Nephron progenitor cell (in vitro differentiated cells): Measurements from ENCODE around the gene AURKA.

Experiments used
- DNase-seq: peaks from one replicate; pipeline ENCODE4 v3.0.0; 2021
- H3K27ac Mint-ChIP-seq: 2 replicates; pipeline ENCODE4 v1.8.0; 2021; ENCODE audit warnings: mild to moderate bottlenecking, moderate library complexity, mixed read lengths
- H3K27me3 Mint-ChIP-seq: 2 replicates; pipeline ENCODE4 v1.8.0; 2021; ENCODE audit warnings: mild to moderate bottlenecking, low read depth, mixed read lengths; ENCODE audit not compliant: poor library complexity
- H3K36me3 Mint-ChIP-seq: 2 replicates; pipeline ENCODE4 v1.8.0; 2021; ENCODE audit warnings: low read depth, mixed read lengths
- H3K4me1 Mint-ChIP-seq: 2 replicates; pipeline ENCODE4 v1.8.0; 2021; ENCODE audit warnings: mixed read lengths
- H3K4me3 Mint-ChIP-seq: 2 replicates; pipeline ENCODE4 v1.8.0; 2021; ENCODE audit warnings: mild to moderate bottlenecking, moderate library complexity, mixed read lengths
- H3K9me3 Mint-ChIP-seq: 2 replicates; pipeline ENCODE4 v1.8.0; 2021; ENCODE audit warnings: mild to moderate bottlenecking, moderate library complexity, mixed read lengths
- TF ChIP-seq, protein P1 (sequence below): fragments of 200-600 bp; sonication (generic); IDR thresholded peaks from 2 replicates; pipeline ENCODE4 v1.5.0; 2021; ENCODE audit warnings: antibody characterized with exemption

The AURKA gene

DNA sequence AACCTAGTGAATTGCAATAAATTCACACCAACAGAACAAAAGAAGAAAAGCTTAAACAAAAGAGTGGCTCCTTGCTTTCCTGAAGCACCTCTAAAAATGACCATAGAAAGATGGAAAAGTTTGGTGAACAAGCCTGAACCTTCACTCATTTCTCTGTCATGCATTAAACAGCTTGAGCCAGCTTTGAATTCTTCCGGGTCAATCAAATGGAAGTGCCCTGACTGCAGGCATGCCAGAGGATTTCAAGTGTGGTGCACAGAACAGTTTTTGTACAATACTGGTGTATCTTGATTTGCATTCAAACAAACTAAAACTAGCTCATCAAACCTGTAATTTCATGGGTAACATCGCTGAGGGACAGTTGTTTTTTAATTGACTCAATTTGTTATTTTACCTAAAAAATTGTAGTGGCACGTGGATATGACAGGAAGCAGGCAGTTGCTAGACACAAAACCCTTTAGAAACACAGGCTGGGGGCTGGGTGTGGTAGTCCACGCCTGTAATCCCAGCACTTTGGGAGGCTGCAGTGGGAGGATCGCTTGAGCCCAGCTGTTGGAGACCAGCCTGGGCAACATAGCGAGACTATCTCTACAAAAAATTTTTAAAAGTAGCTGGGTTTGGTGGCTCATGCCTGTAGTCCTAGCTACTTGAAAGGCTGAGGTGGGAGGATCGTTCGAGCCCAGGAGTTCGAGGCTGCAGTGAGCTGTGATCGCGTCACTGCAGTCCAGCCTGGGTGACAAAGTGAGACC lies 29.1 kb upstream of the AURKA start:
- no peak overlapping the region for H3K4me3 Mint-ChIP-seq
- no peaks in the 10 kb centered on the region for H3K9me3 Mint-ChIP-seq
- H3K4me1 Mint-ChIP-seq, result peaks cover 16% of the 10 kb centered on the region
- peaks cover 5% of the 10 kb centered on the region for H3K36me3 Mint-ChIP-seq
- no peak overlapping the region for H3K27ac Mint-ChIP-seq
- H3K27me3 Mint-ChIP-seq, result peaks cover 11% of the 10 kb centered on the region
- TF ChIP-seq, protein P1, sequence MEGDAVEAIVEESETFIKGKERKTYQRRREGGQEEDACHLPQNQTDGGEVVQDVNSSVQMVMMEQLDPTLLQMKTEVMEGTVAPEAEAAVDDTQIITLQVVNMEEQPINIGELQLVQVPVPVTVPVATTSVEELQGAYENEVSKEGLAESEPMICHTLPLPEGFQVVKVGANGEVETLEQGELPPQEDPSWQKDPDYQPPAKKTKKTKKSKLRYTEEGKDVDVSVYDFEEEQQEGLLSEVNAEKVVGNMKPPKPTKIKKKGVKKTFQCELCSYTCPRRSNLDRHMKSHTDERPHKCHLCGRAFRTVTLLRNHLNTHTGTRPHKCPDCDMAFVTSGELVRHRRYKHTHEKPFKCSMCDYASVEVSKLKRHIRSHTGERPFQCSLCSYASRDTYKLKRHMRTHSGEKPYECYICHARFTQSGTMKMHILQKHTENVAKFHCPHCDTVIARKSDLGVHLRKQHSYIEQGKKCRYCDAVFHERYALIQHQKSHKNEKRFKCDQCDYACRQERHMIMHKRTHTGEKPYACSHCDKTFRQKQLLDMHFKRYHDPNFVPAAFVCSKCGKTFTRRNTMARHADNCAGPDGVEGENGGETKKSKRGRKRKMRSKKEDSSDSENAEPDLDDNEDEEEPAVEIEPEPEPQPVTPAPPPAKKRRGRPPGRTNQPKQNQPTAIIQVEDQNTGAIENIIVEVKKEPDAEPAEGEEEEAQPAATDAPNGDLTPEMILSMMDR, result no peak
- DNase-seq, result no peak

DNA sequence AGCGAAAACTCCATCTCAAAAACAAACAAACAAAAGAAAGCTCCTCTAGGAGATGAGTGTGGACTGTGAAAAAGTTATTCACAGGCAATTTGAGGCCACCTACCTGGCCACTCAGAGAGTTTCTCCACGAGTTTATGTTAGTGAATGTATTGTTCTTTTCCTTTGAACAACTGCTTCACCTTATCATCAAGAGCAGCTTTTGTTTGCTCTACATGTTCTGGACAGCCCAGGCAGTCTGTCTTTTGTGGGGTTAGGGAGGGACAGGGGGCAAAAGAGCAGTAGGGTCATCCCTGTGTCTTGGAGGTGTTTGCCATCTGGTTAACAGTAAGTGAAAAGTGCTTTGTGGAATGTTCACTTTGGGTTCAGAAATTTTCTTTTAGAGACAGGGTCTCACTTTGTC lies 28.0 kb upstream of the AURKA start:
- Mint-ChIP-seq H3K4me3 (no peak overlapping the region), H3K36me3 (peaks cover 5% of the 10 kb centered on the region), H3K27me3 (peaks cover 11% of the 10 kb centered on the region), H3K4me1 (peaks cover 16% of the 10 kb centered on the region), H3K9me3 (no peaks in the 10 kb centered on the region), H3K27ac (no peak overlapping the region)
- DNase-seq, result no peak
- TF ChIP-seq, protein P1, result no peak

DNA sequence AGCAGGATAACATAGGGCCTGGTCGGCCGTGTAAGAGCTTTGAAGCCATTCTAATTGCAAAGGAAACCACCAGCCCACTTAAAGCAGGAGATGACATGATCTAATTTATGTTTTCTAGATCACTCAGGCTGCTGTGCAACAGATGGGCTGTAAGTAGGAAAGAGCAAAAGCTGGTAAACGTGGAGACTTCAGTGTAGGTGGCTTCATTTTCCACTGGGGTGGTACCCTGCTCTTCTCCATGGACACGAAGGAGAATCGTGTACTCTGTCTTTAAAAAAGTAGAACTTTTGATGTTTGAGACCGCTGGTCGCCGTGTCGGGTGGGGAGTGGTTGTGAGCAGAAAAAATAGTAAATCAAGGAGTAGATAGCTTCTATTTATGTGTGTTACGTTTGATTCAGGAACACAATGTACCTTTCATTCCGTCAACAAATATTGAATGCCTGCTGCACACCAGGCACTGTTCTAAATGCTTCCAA lies 26.4 kb upstream of the AURKA start:
- DNase-seq, result no peak
- Mint-ChIP-seq H3K4me3 (no peak overlapping the region), H3K9me3 (no peaks in the 10 kb centered on the region), H3K27ac (no peak overlapping the region), H3K36me3 (peaks cover 10% of the 10 kb centered on the region), H3K27me3 (peaks cover 7% of the 10 kb centered on the region), H3K4me1 (peaks cover 16% of the 10 kb centered on the region)
- TF ChIP-seq, protein P1, result no peak

DNA sequence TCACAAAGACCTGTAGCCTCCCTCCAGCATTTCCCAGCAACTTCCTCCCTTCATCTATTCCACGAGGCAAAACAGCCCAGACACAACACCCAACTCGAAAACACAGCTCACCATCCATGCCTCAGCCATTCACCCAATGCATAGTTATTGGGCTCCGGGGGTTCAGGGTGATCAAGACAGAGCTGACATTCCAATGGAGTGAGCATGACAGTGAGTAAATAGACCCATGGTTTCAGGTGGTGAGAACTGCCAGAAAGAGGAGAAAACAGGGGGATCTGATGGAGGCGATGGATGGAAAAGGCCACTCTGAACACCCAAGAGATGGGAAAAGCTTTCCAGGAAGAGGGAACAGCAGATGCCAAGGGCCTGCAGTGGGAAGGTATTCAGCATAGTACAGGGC lies 25.9 kb upstream of the AURKA start:
- Mint-ChIP-seq H3K4me1 (peaks cover 16% of the 10 kb centered on the region), H3K9me3 (no peaks in the 10 kb centered on the region), H3K27me3 (peaks cover 8% of the 10 kb centered on the region), H3K4me3 (no peak overlapping the region), H3K36me3 (peaks cover 11% of the 10 kb centered on the region), H3K27ac (no peak overlapping the region)
- DNase-seq, result no peak
- TF ChIP-seq, protein P1, result no peak

DNA sequence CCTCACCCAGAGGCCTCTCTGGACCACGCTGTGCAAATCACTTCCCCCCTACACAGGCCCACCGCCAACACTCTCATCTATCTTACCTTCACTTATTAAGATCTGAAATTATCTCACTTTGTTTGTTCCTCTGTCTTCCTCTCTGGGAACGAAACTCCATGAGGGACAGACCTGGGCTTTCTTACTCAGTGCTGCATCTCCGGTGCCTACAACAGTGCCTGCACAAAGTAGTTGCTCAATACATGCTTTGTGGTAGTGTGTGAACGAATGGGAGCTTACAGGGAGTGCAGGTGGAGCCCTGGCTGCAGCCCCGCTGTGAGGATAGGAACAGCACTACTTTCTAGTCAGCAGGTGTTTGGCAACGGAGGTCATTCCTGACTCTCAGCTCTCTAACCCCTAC lies 25.4 kb upstream of the AURKA start:
- H3K4me3 Mint-ChIP-seq, result no peak overlapping the region
- no peaks in the 10 kb centered on the region for H3K9me3 Mint-ChIP-seq
- peaks cover 11% of the 10 kb centered on the region for H3K27me3 Mint-ChIP-seq
- no peak for DNase-seq
- peaks cover 14% of the 10 kb centered on the region for H3K4me1 Mint-ChIP-seq
- no peak overlapping the region for H3K27ac Mint-ChIP-seq
- H3K36me3 Mint-ChIP-seq, result peaks cover 16% of the 10 kb centered on the region
- TF ChIP-seq, protein P1, result no peak
